BE2C (cell line): ENCODE data around the gene CYB5R4.

ENCODE experiments used
- DNase-seq: peaks from one replicate; pipeline ENCODE4 v3.0.0-alpha.2; 2020
- H3K27me3 ChIP-seq: fragments of 250-450 bp; sonication (Bioruptor Pico); 2 replicates; pipeline ENCODE4 v1.5.1; 2020; ENCODE audit warnings: mild to moderate bottlenecking
- H3K36me3 ChIP-seq: fragments of 250-450 bp; sonication (Bioruptor Pico); 2 replicates; pipeline ENCODE4 v1.5.1; 2020; ENCODE audit warnings: mild to moderate bottlenecking
- H3K4me1 ChIP-seq: fragments of 250-450 bp; sonication (Bioruptor Pico); 2 replicates; pipeline ENCODE4 v1.5.1; 2020
- H3K4me3 ChIP-seq: 2 replicates; pipeline ENCODE4 v1.5.1; 2011; ENCODE audit warnings: low read depth, low read length
- H3K9me3 ChIP-seq: fragments of 250-450 bp; sonication (Bioruptor Pico); 2 replicates; pipeline ENCODE4 v1.5.1; 2020
- TF ChIP-seq, protein P1 (sequence below): IDR thresholded peaks from 2 replicates; pipeline ENCODE4 v1.5.1; 2012; ENCODE audit warnings: mild to moderate bottlenecking, low read depth, low read length

The CYB5R4 gene

GRCh38 chr6:83970582-83970981, 111.1 kb downstream of the CYB5R4 start:
- H3K4me3 ChIP-seq: no peak overlapping the region
- H3K36me3 ChIP-seq: no peaks in the 10 kb centered on the region
- no peaks in the 10 kb centered on the region for H3K27me3 ChIP-seq
- H3K4me1 ChIP-seq: no peaks in the 10 kb centered on the region
- no peak for DNase-seq
- TF ChIP-seq, protein P1, sequence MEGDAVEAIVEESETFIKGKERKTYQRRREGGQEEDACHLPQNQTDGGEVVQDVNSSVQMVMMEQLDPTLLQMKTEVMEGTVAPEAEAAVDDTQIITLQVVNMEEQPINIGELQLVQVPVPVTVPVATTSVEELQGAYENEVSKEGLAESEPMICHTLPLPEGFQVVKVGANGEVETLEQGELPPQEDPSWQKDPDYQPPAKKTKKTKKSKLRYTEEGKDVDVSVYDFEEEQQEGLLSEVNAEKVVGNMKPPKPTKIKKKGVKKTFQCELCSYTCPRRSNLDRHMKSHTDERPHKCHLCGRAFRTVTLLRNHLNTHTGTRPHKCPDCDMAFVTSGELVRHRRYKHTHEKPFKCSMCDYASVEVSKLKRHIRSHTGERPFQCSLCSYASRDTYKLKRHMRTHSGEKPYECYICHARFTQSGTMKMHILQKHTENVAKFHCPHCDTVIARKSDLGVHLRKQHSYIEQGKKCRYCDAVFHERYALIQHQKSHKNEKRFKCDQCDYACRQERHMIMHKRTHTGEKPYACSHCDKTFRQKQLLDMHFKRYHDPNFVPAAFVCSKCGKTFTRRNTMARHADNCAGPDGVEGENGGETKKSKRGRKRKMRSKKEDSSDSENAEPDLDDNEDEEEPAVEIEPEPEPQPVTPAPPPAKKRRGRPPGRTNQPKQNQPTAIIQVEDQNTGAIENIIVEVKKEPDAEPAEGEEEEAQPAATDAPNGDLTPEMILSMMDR: no peak
- no peaks in the 10 kb centered on the region for H3K9me3 ChIP-seq

- no peak overlapping the region for H3K4me3 ChIP-seq
- TF ChIP-seq, protein P1: no peak
- H3K27me3 ChIP-seq: no peaks in the 10 kb centered on the region
- H3K36me3 ChIP-seq: no peaks in the 10 kb centered on the region
- DNase-seq: no peak
- peaks cover 11% of the 10 kb centered on the region for H3K4me1 ChIP-seq
- H3K9me3 ChIP-seq: no peaks in the 10 kb centered on the region
Observed at GRCh38 chr6:83974409-83975050, 115.0 kb downstream of the CYB5R4 start.

- Histone ChIP-seq H3K9me3 (no peaks in the 10 kb centered on the region), H3K4me3 (no peak overlapping the region), H3K36me3 (no peaks in the 10 kb centered on the region), H3K4me1 (peaks cover 11% of the 10 kb centered on the region), H3K27me3 (no peaks in the 10 kb centered on the region)
- TF ChIP-seq, protein P1: no peak
- DNase-seq: no peak
Observed at GRCh38 chr6:83976037-83976755, 116.7 kb downstream of the CYB5R4 start.

DNA sequence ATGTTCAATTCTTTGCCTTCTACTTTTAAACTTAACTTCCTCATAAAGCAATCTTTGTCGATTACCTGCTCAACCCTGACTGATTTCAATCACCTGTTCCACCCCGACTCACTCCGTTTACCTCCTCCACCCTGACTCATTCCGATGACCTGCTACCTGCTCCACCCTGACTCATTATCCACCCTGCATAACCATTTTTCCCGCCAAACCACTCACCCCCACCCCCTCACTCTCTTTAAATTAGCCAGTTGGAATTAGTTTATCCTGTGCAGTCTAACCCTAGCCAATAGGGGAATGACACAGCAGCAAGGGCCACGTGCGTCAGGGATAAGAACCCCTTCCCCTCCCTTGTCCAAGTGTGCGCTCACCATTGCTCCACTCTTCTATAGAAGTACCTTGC, 117.4 kb downstream of the CYB5R4 start:
- H3K36me3 ChIP-seq: no peaks in the 10 kb centered on the region
- H3K4me3 ChIP-seq: no peak overlapping the region
- no peak for DNase-seq
- H3K4me1 ChIP-seq: peaks cover 11% of the 10 kb centered on the region
- H3K27me3 ChIP-seq: no peaks in the 10 kb centered on the region
- TF ChIP-seq, protein P1: no peak
- no peaks in the 10 kb centered on the region for H3K9me3 ChIP-seq

DNA sequence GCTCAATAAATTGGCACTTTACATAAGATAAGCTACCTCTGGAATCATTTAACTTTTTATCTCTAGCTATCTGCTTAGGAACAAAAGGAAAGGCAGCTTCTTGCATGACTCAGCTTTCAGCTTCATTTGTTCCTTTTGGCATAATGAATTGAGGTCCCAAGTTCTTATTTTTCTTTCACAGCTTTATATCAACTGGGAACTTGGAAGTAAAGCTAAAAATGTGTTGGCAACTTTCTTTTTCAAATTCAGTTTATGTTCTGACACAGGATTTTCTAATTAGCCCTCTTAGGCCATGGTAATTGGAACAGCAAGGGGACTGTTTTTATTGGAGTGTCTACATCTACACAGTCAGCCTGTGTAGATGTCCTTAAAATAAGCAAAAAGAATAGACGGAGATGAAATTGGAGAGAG, 118.8 kb downstream of the CYB5R4 start:
- Histone ChIP-seq H3K4me1 (peaks cover 13% of the 10 kb centered on the region), H3K27me3 (no peaks in the 10 kb centered on the region), H3K9me3 (no peaks in the 10 kb centered on the region), H3K36me3 (no peaks in the 10 kb centered on the region), H3K4me3 (no peak overlapping the region)
- no peak for DNase-seq
- TF ChIP-seq, protein P1: no peak

- Histone ChIP-seq H3K9me3 (no peaks in the 10 kb centered on the region), H3K36me3 (no peaks in the 10 kb centered on the region), H3K4me1 (peaks cover 13% of the 10 kb centered on the region), H3K4me3 (no peak overlapping the region), H3K27me3 (no peaks in the 10 kb centered on the region)
- TF ChIP-seq, protein P1: no peak
- no peak for DNase-seq
Observed at GRCh38 chr6:83978997-83979396, 119.5 kb downstream of the CYB5R4 start.
